Neural crest cell (in vitro differentiated cells): ENCODE data around the gene CHCHD6. TPM values are rescaled to one million over a fixed set of nuclear protein-coding genes. Genes with fewer than 3 reads are reported as not detected.
A peak's percentile ranks its signal among the peaks of the same experiment; 100 is the strongest.

ENCODE experiments used
- DNase-seq: peaks from one replicate; pipeline ENCODE4 v3.0.0; 2021; ENCODE audit warnings: low read depth, mixed read lengths, low spot score
- H3K27ac Mint-ChIP-seq: one replicate; pipeline ENCODE4 v1.8.0; 2021; ENCODE audit warnings: mild to moderate bottlenecking, mixed read lengths; ENCODE audit not compliant: unreplicated experiment
- H3K27me3 Mint-ChIP-seq: 2 replicates; pipeline ENCODE4 v1.8.0; 2021; ENCODE audit warnings: low read depth, mild to moderate bottlenecking, mixed read lengths
- H3K36me3 Mint-ChIP-seq: 2 replicates; pipeline ENCODE4 v1.8.0; 2021; ENCODE audit warnings: low read depth, mild to moderate bottlenecking, mixed read lengths
- H3K4me1 Mint-ChIP-seq: 2 replicates; pipeline ENCODE4 v1.8.0; 2021; ENCODE audit warnings: mixed read lengths
- H3K4me3 Mint-ChIP-seq: one replicate; pipeline ENCODE4 v1.8.0; 2021; ENCODE audit warnings: mild to moderate bottlenecking, mixed read lengths
- H3K9me3 Mint-ChIP-seq: 2 replicates; pipeline ENCODE4 v1.8.0; 2021; ENCODE audit warnings: mixed read lengths
- total RNA-seq: library from RNA; stranded (reverse); gene quantifications from 2 replicates; pipeline ENCODE4 v1.2.1, GENCODE V29; 2021
- TF ChIP-seq, protein P1 (sequence below): fragments of 200-600 bp; sonication (generic); conservative IDR thresholded peaks from 2 replicates; pipeline ENCODE4 v1.5.0; 2021; ENCODE audit warnings: antibody characterized with exemption, mild to moderate bottlenecking

CHCHD6 gene
- total RNA-seq, 1 donor from 2014 or later = 32.9 TPM

GRCh38 chr3:126987596-126987995 lies 283.6 kb downstream of the CHCHD6 start:
- no peaks in the 10 kb centered on the region for H3K9me3 Mint-ChIP-seq
- TF ChIP-seq, protein P1, sequence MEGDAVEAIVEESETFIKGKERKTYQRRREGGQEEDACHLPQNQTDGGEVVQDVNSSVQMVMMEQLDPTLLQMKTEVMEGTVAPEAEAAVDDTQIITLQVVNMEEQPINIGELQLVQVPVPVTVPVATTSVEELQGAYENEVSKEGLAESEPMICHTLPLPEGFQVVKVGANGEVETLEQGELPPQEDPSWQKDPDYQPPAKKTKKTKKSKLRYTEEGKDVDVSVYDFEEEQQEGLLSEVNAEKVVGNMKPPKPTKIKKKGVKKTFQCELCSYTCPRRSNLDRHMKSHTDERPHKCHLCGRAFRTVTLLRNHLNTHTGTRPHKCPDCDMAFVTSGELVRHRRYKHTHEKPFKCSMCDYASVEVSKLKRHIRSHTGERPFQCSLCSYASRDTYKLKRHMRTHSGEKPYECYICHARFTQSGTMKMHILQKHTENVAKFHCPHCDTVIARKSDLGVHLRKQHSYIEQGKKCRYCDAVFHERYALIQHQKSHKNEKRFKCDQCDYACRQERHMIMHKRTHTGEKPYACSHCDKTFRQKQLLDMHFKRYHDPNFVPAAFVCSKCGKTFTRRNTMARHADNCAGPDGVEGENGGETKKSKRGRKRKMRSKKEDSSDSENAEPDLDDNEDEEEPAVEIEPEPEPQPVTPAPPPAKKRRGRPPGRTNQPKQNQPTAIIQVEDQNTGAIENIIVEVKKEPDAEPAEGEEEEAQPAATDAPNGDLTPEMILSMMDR = no peak
- no peaks in the 10 kb centered on the region for H3K36me3 Mint-ChIP-seq
- H3K4me3 Mint-ChIP-seq = peak overlapping the region; percentile 61
- no peak overlapping the region for H3K27ac Mint-ChIP-seq
- DNase-seq = no peak
- H3K27me3 Mint-ChIP-seq = no peaks in the 10 kb centered on the region
- H3K4me1 Mint-ChIP-seq = peaks cover 9% of the 10 kb centered on the region

DNA sequence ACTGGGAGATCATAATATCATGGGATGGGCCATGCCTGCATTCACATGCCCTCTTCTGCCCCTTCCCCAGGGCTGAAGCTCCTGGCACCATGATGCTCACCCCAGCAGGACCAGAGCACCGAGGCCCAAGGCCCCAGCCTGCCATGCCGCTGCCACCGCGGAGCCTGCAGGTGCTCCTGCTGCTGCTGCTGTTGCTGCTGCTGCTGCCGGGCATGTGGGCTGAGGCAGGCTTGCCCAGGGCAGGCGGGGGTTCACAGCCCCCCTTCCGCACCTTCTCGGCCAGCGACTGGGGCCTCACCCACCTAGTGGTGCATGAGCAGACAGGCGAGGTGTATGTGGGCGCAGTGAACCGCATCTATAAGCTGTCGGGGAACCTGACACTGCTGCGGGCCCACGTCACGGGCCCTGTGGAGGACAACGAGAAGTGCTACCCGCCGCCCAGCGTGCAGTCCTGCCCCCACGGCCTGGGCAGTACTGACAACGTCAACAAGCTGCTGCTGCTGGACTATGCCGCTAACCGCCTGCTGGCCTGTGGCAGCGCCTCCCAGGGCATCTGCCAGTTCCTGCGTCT lies 284.5 kb downstream of the CHCHD6 start:
- Mint-ChIP-seq H3K4me1 (peaks cover 9% of the 10 kb centered on the region), H3K36me3 (no peaks in the 10 kb centered on the region), H3K27me3 (no peaks in the 10 kb centered on the region), H3K4me3 (no peak overlapping the region), H3K9me3 (no peaks in the 10 kb centered on the region), H3K27ac (no peak overlapping the region)
- no peak for DNase-seq
- TF ChIP-seq, protein P1 = no peak

- Mint-ChIP-seq H3K27ac (no peak overlapping the region), H3K9me3 (no peaks in the 10 kb centered on the region), H3K4me3 (no peak overlapping the region), H3K4me1 (peaks cover 9% of the 10 kb centered on the region), H3K36me3 (no peaks in the 10 kb centered on the region), H3K27me3 (no peaks in the 10 kb centered on the region)
- TF ChIP-seq, protein P1 = no peak
- DNase-seq = no peak
These were observed 285.4 kb downstream of the CHCHD6 start for GRCh38 chr3:126989316-126990023.

DNA sequence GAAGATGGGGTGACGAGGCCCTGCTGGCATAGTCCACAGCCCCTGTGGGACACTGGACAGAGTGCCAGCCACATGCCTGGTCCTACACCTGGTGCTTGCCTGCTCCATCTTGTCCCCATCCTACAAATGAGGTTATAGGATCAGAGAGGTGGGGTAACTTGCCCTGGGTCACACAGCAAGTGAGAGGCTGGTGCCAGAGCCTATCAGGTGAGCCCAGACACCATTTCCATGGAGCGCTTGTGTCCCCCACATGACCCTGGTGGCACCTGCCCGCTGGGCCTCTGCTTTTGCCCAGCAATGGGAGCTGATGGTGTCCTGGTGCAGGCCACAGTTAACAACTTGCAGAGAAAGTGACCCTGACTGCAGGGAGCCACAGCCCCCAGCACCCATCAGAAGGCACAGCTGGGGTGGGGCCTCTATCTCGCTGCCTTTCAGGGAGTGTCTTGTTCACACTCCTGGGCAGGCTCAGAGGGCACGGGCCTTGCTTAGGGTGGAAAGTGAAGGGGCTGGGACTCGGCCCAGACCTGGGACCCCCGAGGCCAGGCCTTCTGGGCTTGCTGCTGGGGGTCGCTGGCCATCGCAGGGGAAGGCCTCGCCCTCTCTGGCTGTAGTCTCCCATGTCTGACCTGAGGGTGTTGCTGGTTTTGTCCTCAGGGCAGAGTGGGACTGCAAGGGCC lies 286.1 kb downstream of the CHCHD6 start:
- Mint-ChIP-seq H3K4me3 (peak overlapping the region; percentile 56), H3K27me3 (no peaks in the 10 kb centered on the region), H3K9me3 (no peaks in the 10 kb centered on the region), H3K4me1 (peaks cover 6% of the 10 kb centered on the region), H3K27ac (no peak overlapping the region), H3K36me3 (no peaks in the 10 kb centered on the region)
- TF ChIP-seq, protein P1 = no peak
- DNase-seq = no peak

- peak overlapping the region; percentile 56 for H3K4me3 Mint-ChIP-seq
- TF ChIP-seq, protein P1 = no peak
- no peak for DNase-seq
- no peaks in the 10 kb centered on the region for H3K9me3 Mint-ChIP-seq
- H3K27ac Mint-ChIP-seq = no peak overlapping the region
- H3K4me1 Mint-ChIP-seq = no peaks in the 10 kb centered on the region
- H3K27me3 Mint-ChIP-seq = no peaks in the 10 kb centered on the region
- no peaks in the 10 kb centered on the region for H3K36me3 Mint-ChIP-seq
These were observed 286.9 kb downstream of the CHCHD6 start for GRCh38 chr3:126990890-126991289.
